ENCODE data around the gene CCDC87. TPM values are rescaled to one million over a fixed set of nuclear protein-coding genes. Genes with fewer than 3 reads are reported as not detected.
"Not testable (repeated sequence)": the region's sequence is repeated elsewhere in the genome, so short reads cannot be mapped to it uniquely, and the experiment has no call there.

The CCDC87 gene
- total and polyA plus RNA-seq, 4 donors = 0.14 to 0.17 (median 0.14) TPM; not detected in 1

GRCh38 chr11:66639814-66640340, 47.0 kb upstream of the CCDC87 start:
- DNase-seq (ENCODE audit: low spot score); H3K27me3 ChIP-seq (ENCODE audit: control insufficient read depth in 4 of 4, insufficient read depth in 4 of 4, low read length in 3 of 4); H3K4me3 ChIP-seq (ENCODE audit: low read depth in 1 of 3, low read length in 3 of 3); H3K9ac ChIP-seq (ENCODE audit: low read depth in 1 of 2, low read length in 2 of 2); H3K27ac ChIP-seq (ENCODE audit: low read depth in 1 of 2, low read length in 2 of 2); H3K9me3 ChIP-seq (ENCODE audit: control insufficient read depth in 4 of 4, low read length in 3 of 4): not testable (repeated sequence)
- Histone ChIP-seq H3K4me1 (ENCODE audit: control insufficient read depth in 4 of 4, insufficient read depth in 4 of 4, low read length in 3 of 4) (peaks cover 9 to 71% (median 53%) of the 10 kb centered on the region in 4 donors), H3K36me3 (ENCODE audit: control insufficient read depth in 4 of 4, insufficient read depth in 3 of 4, low read depth in 1 of 4, low read length in 3 of 4) (peaks cover 8 to 41% (median 28%) of the 10 kb centered on the region in 4 donors)
- WGBS = 72% methylated on average over 9 of the region's 10 CpGs

- Histone ChIP-seq H3K27ac (ENCODE audit: low read depth in 1 of 2, low read length in 2 of 2) (peak overlapping the region; percentile 81 to 90), H3K4me1 (ENCODE audit: control insufficient read depth in 4 of 4, insufficient read depth in 4 of 4, low read length in 3 of 4) (peaks cover 9 to 65% (median 50%) of the 10 kb centered on the region in 4 donors), H3K36me3 (ENCODE audit: control insufficient read depth in 4 of 4, insufficient read depth in 3 of 4, low read depth in 1 of 4, low read length in 3 of 4) (peaks cover 8 to 34% (median 23%) of the 10 kb centered on the region in 4 donors), H3K9me3 (ENCODE audit: control insufficient read depth in 4 of 4, low read length in 3 of 4) (no peaks in the 10 kb centered on the region), H3K27me3 (ENCODE audit: control insufficient read depth in 4 of 4, insufficient read depth in 4 of 4, low read length in 3 of 4) (no peaks in the 10 kb centered on the region), H3K4me3 (ENCODE audit: low read depth in 1 of 3, low read length in 3 of 3) (peak overlapping the region; percentile 84 to 92 (median 88)), H3K9ac (ENCODE audit: low read depth in 1 of 2, low read length in 2 of 2) (peak overlapping the region; percentile 75 to 79)
- no peak for DNase-seq (ENCODE audit: low spot score)
- TF ChIP-seq FOXA1 (IDR thresholded peaks at IDR 0.05) (no peak), RAD21 (IDR thresholded peaks at IDR 0.05) (peak in 1 of 2 donors; percentile 13), GABPA (IDR thresholded peaks at IDR 0.05 in 1 of 2, conservative IDR thresholded peaks at IDR 0.05 in 1 of 2) (no peak)
- 12% methylated on average over 27 of the region's 27 CpGs for WGBS
Measured at GRCh38 chr11:66639066-66639813, 46.4 kb upstream of the CCDC87 start.

GRCh38 chr11:66638177-66639065, 45.6 kb upstream of the CCDC87 start, which contains the start of gene RBM4:
TSS of gene RBM4 (plus strand) at chr11:66638703. CDS start at chr11:66639712, 1,009 bp downstream.
- peak; percentile 54 for TF ChIP-seq ATF3 (IDR thresholded peaks at IDR 0.05)
- TF ChIP-seq CTCF (IDR thresholded peaks at IDR 0.05; ENCODE audit: low read depth, low read length, missing input control) = no peak
- peak in 1 of 2 donors; percentile 52 for TF ChIP-seq JUND (IDR thresholded peaks at IDR 0.05)
- peak; percentile 27 to 43 for TF ChIP-seq RXRA (IDR thresholded peaks at IDR 0.05)
- TF ChIP-seq SP1 (IDR thresholded peaks at IDR 0.05) = peak; percentile 94
- no peak for TF ChIP-seq HNF4G (IDR thresholded peaks at IDR 0.05)
- peak; percentile 70 for TF ChIP-seq MAX (IDR thresholded peaks at IDR 0.05)
- peak in 1 of 2 donors; percentile 34 for TF ChIP-seq GABPA (IDR thresholded peaks at IDR 0.05 in 1 of 2, conservative IDR thresholded peaks at IDR 0.05 in 1 of 2)
- peak; percentile 77 for TF ChIP-seq REST (IDR thresholded peaks at IDR 0.05)
- TF ChIP-seq ZBTB33 (IDR thresholded peaks at IDR 0.05) = peak; percentile 66
- TF ChIP-seq EGR1 (IDR thresholded peaks at IDR 0.05; ENCODE audit: low read depth in 2 of 2) = peak in 1 of 2 donors; percentile 48
- no peak for TF ChIP-seq FOXA1 (IDR thresholded peaks at IDR 0.05)
- TF ChIP-seq YY1 (IDR thresholded peaks at IDR 0.05) = peak; percentile 99
- peak in 1 of 2 donors; percentile 20 for TF ChIP-seq RAD21 (IDR thresholded peaks at IDR 0.05)
- TF ChIP-seq TAF1 (conservative IDR thresholded peaks at IDR 0.05) = no peak
- peak within 1 kb of the TSS; percentile 75 to 79 for H3K9ac ChIP-seq (ENCODE audit: low read depth in 1 of 2, low read length in 2 of 2)
- H3K36me3 ChIP-seq (ENCODE audit: control insufficient read depth in 4 of 4, insufficient read depth in 3 of 4, low read depth in 1 of 4, low read length in 3 of 4) = peaks cover 3 to 28% (median 15%) of the 10 kb centered on the region in 4 donors
- H3K4me1 ChIP-seq (ENCODE audit: control insufficient read depth in 4 of 4, insufficient read depth in 4 of 4, low read length in 3 of 4) = peaks cover 5 to 57% (median 47%) of the 10 kb centered on the region in 4 donors
- DNase-seq (ENCODE audit: low spot score) = peak; percentile 97
- peak within 1 kb of the TSS; percentile 81 to 90 for H3K27ac ChIP-seq (ENCODE audit: low read depth in 1 of 2, low read length in 2 of 2)
- no peaks in the 10 kb centered on the region for H3K27me3 ChIP-seq (ENCODE audit: control insufficient read depth in 4 of 4, insufficient read depth in 4 of 4, low read length in 3 of 4)
- peak within 1 kb of the TSS; percentile 84 to 92 (median 88) for H3K4me3 ChIP-seq (ENCODE audit: low read depth in 1 of 3, low read length in 3 of 3)
- under 1% methylated on average over 63 of the region's 63 CpGs for WGBS
- no peaks in the 10 kb centered on the region for H3K9me3 ChIP-seq (ENCODE audit: control insufficient read depth in 4 of 4, low read length in 3 of 4)

All from liver (tissue), 9 donors.